ENCODE results near the gene GXYLT1. TPM values are rescaled to one million over a fixed set of nuclear protein-coding genes. Genes with fewer than 3 reads are reported as not detected.

Gene GXYLT1
- total and polyA plus RNA-seq, 9 of the 15 experiments (the other 6 are each of a cell fraction or from before 2014, with no cell fraction given) = 1.4 to 9.3 (median 5.5) TPM

DNA sequence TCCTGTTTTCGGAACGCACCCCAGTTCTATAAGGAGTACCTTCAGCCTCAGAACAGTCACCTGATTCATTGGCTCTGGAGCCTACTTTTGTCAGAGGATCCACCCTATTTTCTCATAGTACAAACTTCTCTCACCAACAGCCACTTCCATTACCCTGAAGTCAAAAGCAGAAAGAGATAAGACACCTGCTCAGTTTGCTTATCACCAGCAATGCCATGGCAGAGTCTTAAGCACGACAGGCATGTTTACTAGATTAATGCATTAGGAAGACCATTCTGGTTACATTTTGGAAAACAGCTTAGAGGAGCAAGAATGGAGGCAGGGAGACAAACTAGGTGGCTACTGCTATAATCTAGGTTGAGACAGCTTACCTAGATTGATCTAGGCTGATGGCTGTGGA, 67.7 kb downstream of the GXYLT1 start (continued):
- TF ChIP-seq TEAD4 (IDR thresholded peaks at IDR 0.05; ENCODE audit: low read length) (peak; percentile 93), TEAD4 (CRISPR knock-in tag; IDR thresholded peaks at IDR 0.05; ENCODE audit: borderline replicate concordance) (no peak), RAD51 (IDR thresholded peaks at IDR 0.05; ENCODE audit: borderline replicate concordance, low read depth) (peak; percentile 40; the same call in 1 of the 2 replicates), ZNF561 (CRISPR knock-in tag; conservative IDR thresholded peaks at IDR 0.05) (no peak), SMARCA5 (IDR thresholded peaks at IDR 0.05) (no peak), ILF3 (IDR thresholded peaks at IDR 0.05; ENCODE audit: borderline replicate concordance) (no peak), WHSC1 (IDR thresholded peaks at IDR 0.05; ENCODE audit: low read length) (no peak), ZNF639 (CRISPR knock-in tag; conservative IDR thresholded peaks at IDR 0.05 in 1 of 2, IDR thresholded peaks at IDR 0.05 in 1 of 2) (no peak), KLF1 (tag; IDR thresholded peaks at IDR 0.05) (no peak), GATA2 (CRISPR knock-in tag; IDR thresholded peaks at IDR 0.05) (peak; percentile 80), TFAM (CRISPR knock-in tag; conservative IDR thresholded peaks at IDR 0.05) (no peak), GMEB1 (CRISPR knock-in tag; IDR thresholded peaks at IDR 0.05) (no peak), ZNF407 (IDR thresholded peaks at IDR 0.05; ENCODE audit: low read depth) (no peak), ZNF224 (CRISPR knock-in tag; IDR thresholded peaks at IDR 0.05) (no peak), STAT5A (IDR thresholded peaks at IDR 0.05; ENCODE audit: borderline replicate concordance, low read length) (peak; percentile 65), TRIM24 (IDR thresholded peaks at IDR 0.05) (peak; percentile 67 to 78), ZBTB2 (IDR thresholded peaks at IDR 0.05) (no peak; the same call in 1 of the 2 replicates), EP400 (IDR thresholded peaks at IDR 0.05) (no peak)
